Dendritic cell treated with granulocyte-macrophage colony-stimulating factor and Interleukin-4, amounts not matched to agents 40 ng/mL and 50 ng/mL, for 4 days (primary cell): Measurements from ENCODE around the gene ATP2C1.
"Not testable (repeated sequence)": the region's sequence is repeated elsewhere in the genome, so short reads cannot be mapped to it uniquely, and the experiment has no call there.

Experiments
- H3K27ac Mint-ChIP-seq: one replicate; pipeline ENCODE4 v1.8.0; 2022; ENCODE audit warnings: mild to moderate bottlenecking, mixed read lengths
- H3K27me3 Mint-ChIP-seq: one replicate; pipeline ENCODE4 v1.8.0; 2022; ENCODE audit warnings: mild to moderate bottlenecking, mixed read lengths
- H3K36me3 Mint-ChIP-seq: one replicate; pipeline ENCODE4 v1.8.0; 2022; ENCODE audit warnings: low read depth, mixed read lengths
- H3K4me1 Mint-ChIP-seq: one replicate; pipeline ENCODE4 v1.8.0; 2022; ENCODE audit warnings: low read depth, mixed read lengths
- H3K4me3 Mint-ChIP-seq: one replicate; pipeline ENCODE4 v1.8.0; 2022; ENCODE audit warnings: mild to moderate bottlenecking, moderate library complexity, mixed read lengths
- H3K9me3 Mint-ChIP-seq: one replicate; pipeline ENCODE4 v1.8.0; 2022; ENCODE audit warnings: mixed read lengths
- intact Hi-C: fragments of 100-400 bp; cut with micrococcal nuclease; formaldehyde crosslinking; loops from one replicate; pipeline ENCODE4 v1.15.0; 2022

The ATP2C1 gene, protein sequence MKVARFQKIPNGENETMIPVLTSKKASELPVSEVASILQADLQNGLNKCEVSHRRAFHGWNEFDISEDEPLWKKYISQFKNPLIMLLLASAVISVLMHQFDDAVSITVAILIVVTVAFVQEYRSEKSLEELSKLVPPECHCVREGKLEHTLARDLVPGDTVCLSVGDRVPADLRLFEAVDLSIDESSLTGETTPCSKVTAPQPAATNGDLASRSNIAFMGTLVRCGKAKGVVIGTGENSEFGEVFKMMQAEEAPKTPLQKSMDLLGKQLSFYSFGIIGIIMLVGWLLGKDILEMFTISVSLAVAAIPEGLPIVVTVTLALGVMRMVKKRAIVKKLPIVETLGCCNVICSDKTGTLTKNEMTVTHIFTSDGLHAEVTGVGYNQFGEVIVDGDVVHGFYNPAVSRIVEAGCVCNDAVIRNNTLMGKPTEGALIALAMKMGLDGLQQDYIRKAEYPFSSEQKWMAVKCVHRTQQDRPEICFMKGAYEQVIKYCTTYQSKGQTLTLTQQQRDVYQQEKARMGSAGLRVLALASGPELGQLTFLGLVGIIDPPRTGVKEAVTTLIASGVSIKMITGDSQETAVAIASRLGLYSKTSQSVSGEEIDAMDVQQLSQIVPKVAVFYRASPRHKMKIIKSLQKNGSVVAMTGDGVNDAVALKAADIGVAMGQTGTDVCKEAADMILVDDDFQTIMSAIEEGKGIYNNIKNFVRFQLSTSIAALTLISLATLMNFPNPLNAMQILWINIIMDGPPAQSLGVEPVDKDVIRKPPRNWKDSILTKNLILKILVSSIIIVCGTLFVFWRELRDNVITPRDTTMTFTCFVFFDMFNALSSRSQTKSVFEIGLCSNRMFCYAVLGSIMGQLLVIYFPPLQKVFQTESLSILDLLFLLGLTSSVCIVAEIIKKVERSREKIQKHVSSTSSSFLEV

DNA sequence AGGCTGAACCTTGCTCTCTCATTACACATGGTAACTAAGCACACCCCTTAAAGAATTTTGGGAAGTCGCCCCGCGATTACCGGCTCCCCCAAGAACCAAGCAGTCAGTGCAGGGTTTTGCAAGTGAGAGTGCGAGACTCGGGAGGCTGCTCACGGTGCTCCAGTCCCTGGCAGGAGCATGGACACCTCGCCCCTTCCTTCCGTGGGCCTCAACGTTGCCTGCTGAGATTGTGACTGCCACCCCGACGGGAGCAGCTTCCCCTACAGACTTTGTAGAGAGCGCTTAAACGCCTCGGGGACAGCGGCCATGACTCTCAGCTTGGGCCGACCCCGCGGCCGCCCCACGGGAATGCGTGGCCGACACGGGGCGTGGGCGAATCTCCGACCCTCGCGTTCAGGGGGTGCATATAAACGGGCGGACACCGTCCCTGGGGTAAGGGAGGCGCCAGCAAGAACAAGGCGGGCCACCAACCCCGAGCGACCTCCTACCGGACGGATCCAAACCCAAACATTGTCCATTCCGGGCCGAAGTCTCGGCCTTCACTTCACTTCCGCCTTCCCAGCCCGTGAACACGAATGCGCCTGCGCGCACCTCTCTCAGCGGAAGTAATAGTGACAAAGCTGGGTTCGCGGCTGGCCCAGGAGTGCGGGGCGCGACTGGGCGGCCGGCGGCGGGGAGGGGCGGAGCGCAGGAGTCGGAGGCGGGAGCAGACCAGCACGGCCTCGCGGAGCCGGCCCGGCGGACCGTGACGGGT lies at the start of gene ATP2C1:
TSS of gene ATP2C1 (plus strand) at position 709 of the 754 bp plus-strand sequence. CDS start 686 bp downstream, outside the sequence.
- Mint-ChIP-seq H3K9me3 (no peaks in the 10 kb centered on the region), H3K27ac (peak within 1 kb of the TSS; percentile 99), H3K36me3 (peaks cover 16% of the 10 kb centered on the region), H3K4me3 (peak within 1 kb of the TSS; percentile 89), H3K4me1 (peaks cover 19% of the 10 kb centered on the region), H3K27me3 (no peaks in the 10 kb centered on the region)
- intact Hi-C loops = loop anchor here (1.0 to 10.0 kb wide), 5 partner anchors 41 to 611 kb away; partner anchors contain the start of genes ASTE1, MRPL3, NEK11 and PIK3R4

DNA sequence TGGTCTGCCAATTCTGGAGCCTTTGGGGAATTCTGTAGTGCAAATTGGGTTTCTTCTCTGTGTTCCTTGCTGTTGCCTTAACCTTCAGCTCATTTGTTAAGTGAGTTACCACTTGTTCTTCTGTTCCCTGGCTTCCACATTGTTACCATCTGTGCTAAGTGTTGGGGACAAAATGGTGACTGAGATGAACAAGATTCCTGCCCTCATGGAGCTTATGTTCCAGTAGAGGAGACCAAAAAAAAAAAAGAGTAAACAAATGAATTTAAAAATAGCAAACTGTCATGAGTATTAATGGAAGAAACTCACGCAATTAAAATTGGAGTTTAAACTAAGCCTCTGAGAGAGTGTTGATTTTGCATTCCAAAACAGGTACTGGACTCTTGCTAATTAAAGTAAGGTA lies 49.4 kb upstream of the ATP2C1 start:
- Mint-ChIP-seq H3K4me3 (no peak overlapping the region), H3K9me3 (no peaks in the 10 kb centered on the region), H3K27ac (peak overlapping the region; percentile 10), H3K27me3 (no peaks in the 10 kb centered on the region), H3K4me1 (peaks cover 20% of the 10 kb centered on the region), H3K36me3 (no peaks in the 10 kb centered on the region)
- intact Hi-C loops = no loop called here

- Mint-ChIP-seq H3K9me3 (no peaks in the 10 kb centered on the region), H3K4me1 (peaks cover 23% of the 10 kb centered on the region), H3K4me3 (no peak overlapping the region), H3K27ac (no peak overlapping the region), H3K36me3 (no peaks in the 10 kb centered on the region), H3K27me3 (no peaks in the 10 kb centered on the region)
- intact Hi-C loops = no loop called here
These were observed 47.7 kb upstream of the ATP2C1 start for GRCh38 chr3:130846181-130846580.

GRCh38 chr3:130849091-130849552 lies 44.8 kb upstream of the ATP2C1 start:
- H3K27me3 Mint-ChIP-seq = no peaks in the 10 kb centered on the region
- H3K9me3 Mint-ChIP-seq = no peaks in the 10 kb centered on the region
- no peak overlapping the region for H3K4me3 Mint-ChIP-seq
- intact Hi-C loops = no loop called here
- H3K4me1 Mint-ChIP-seq = peaks cover 23% of the 10 kb centered on the region
- H3K36me3 Mint-ChIP-seq = no peaks in the 10 kb centered on the region
- H3K27ac Mint-ChIP-seq = peak overlapping the region; percentile 84

DNA sequence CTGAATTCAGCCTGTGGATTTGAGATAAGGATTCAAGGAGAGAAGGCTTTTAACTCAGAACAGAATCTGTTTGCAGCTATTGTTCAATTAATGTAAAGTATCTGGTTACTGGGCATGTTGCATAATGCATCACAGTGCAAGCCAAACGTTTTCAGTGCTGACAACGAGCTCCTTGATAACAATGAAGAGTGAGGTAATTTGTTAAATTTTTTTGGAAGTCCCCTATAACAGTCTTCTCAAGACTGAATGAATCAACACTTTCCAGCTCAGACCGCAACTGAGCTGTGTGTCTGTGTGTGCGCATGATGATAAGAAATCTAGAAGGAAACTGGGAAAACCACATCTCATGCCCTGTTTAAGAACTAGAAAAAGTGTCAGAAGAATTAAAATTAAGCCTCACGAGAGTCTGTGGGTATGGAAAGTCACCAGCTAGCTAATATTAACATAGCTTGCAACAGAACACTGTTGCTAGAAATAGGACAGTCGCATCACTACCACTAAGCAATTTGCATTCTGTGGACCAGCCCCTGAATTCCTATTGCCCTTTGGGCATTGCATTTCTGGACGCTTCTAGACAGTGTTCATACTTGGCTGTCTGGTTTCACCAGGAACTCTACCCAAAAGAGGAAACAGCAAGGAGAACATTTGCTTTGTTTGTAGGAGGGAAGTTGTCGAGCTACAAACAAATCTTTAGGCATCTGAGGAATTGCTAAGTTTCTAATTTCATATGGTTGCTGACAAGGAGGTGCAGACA lies 43.7 kb upstream of the ATP2C1 start:
- intact Hi-C loops = loop anchor here (5.0 kb wide), 1 partner anchor 42 kb away; the partner anchor contains the start of gene ATP2C1
- Mint-ChIP-seq H3K4me1 (peaks cover 23% of the 10 kb centered on the region), H3K9me3 (no peaks in the 10 kb centered on the region), H3K36me3 (no peaks in the 10 kb centered on the region), H3K4me3 (peak overlapping the region; percentile 66), H3K27me3 (no peaks in the 10 kb centered on the region), H3K27ac (peak overlapping the region; percentile 84)

GRCh38 chr3:130850843-130851242 lies 43.0 kb upstream of the ATP2C1 start:
- Mint-ChIP-seq H3K9me3 (no peaks in the 10 kb centered on the region), H3K27ac (peak overlapping the region; percentile 84), H3K36me3 (no peaks in the 10 kb centered on the region), H3K4me1 (peaks cover 23% of the 10 kb centered on the region), H3K27me3 (no peaks in the 10 kb centered on the region), H3K4me3 (peak overlapping the region; percentile 66)
- intact Hi-C loops = loop anchor here (5.0 kb wide), 1 partner anchor 41 kb away; the partner anchor contains the start of gene ATP2C1

DNA sequence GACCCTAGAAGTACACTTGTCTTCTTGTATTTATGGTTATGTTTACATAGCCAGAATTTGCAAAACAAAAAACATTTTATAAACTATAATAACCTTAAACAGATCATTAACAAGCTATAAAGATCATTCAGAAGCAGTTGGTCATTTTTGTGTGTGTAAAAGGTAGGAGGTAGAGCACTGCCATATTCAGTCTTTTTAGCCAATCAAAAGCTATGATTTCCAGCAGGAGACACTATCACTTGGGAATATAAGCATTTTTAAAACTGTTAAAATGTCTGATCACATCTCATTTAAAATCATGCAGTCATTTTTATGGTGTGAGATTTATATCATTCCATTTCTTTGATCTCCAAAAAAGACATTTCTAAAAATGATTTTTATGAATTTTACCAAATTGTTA lies 42.6 kb upstream of the ATP2C1 start:
- Mint-ChIP-seq H3K36me3 (no peaks in the 10 kb centered on the region), H3K27me3 (no peaks in the 10 kb centered on the region), H3K4me1 (peaks cover 23% of the 10 kb centered on the region), H3K9me3 (no peaks in the 10 kb centered on the region), H3K27ac (peak overlapping the region; percentile 84), H3K4me3 (peak overlapping the region; percentile 66)
- intact Hi-C loops = loop anchor here (5.0 kb wide), 1 partner anchor 41 kb away; the partner anchor contains the start of gene ATP2C1

GRCh38 chr3:130853581-130853980 lies 40.3 kb upstream of the ATP2C1 start:
- Mint-ChIP-seq H3K27me3 (no peaks in the 10 kb centered on the region), H3K9me3 (no peaks in the 10 kb centered on the region), H3K4me3 (no peak overlapping the region), H3K4me1 (peaks cover 38% of the 10 kb centered on the region), H3K27ac (no peak overlapping the region), H3K36me3 (no peaks in the 10 kb centered on the region)
- intact Hi-C loops = loop anchor here (5.0 kb wide), 1 partner anchor 39 kb away; the partner anchor contains the start of gene ATP2C1

GRCh38 chr3:130854208-130854864 lies 39.5 kb upstream of the ATP2C1 start:
- intact Hi-C loops = loop anchor here (5.0 kb wide), 1 partner anchor 38 kb away; the partner anchor contains the start of gene ATP2C1
- Mint-ChIP-seq H3K9me3 (no peaks in the 10 kb centered on the region), H3K27me3 (no peaks in the 10 kb centered on the region), H3K27ac (no peak overlapping the region), H3K36me3 (no peaks in the 10 kb centered on the region), H3K4me1 (peaks cover 33% of the 10 kb centered on the region), H3K4me3 (no peak overlapping the region)

DNA sequence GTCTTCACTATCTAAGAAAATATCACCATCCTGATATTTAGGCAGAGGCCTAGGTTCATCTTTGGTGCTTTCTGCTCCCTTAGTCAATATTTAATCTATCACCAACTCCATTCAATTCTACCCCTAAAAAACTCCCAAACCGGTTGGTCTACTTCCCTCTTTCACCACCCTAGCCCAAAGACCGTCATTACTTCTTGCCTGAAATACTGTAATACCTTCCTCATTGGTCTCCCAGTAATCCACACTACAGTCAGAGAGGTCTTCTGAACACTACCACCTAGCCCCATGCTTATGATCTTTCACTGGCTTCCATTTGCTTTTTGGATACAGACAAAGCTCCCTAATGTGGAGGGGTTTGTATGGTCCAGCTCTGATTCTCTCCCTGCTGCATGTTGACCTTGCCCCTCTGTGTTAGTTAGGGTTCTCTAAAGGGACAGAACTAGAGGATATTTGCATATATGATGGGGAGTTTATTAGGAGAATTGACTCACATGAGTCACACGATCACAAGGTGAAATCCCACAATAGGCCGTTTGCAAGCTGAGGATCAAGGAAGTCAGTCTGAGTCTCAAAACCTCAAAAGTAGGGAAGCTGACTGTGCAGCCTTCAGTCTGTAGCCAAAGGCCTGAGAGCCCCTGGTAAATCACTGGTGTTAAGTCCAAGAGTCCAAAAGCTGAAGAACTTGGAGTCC lies 36.4 kb upstream of the ATP2C1 start:
- no peaks in the 10 kb centered on the region for H3K27me3 Mint-ChIP-seq
- H3K4me1 Mint-ChIP-seq = peaks cover 19% of the 10 kb centered on the region
- H3K27ac Mint-ChIP-seq = peak overlapping the region; percentile 73
- no peaks in the 10 kb centered on the region for H3K9me3 Mint-ChIP-seq
- no peak overlapping the region for H3K4me3 Mint-ChIP-seq
- H3K36me3 Mint-ChIP-seq = no peaks in the 10 kb centered on the region
- intact Hi-C loops = no loop called here

- H3K9me3 Mint-ChIP-seq = peaks cover 23% of the 10 kb centered on the region
These were observed 31.8 kb upstream of the ATP2C1 start for GRCh38 chr3:130862130-130862529.

GRCh38 chr3:130865489-130865888 lies 28.4 kb upstream of the ATP2C1 start:
- H3K4me3 Mint-ChIP-seq = no peak overlapping the region
- peaks cover 5% of the 10 kb centered on the region for H3K4me1 Mint-ChIP-seq
- H3K9me3 Mint-ChIP-seq = peaks cover 23% of the 10 kb centered on the region
- no peaks in the 10 kb centered on the region for H3K27me3 Mint-ChIP-seq
- no peak overlapping the region for H3K27ac Mint-ChIP-seq
- intact Hi-C loops = no loop called here
- H3K36me3 Mint-ChIP-seq = no peaks in the 10 kb centered on the region

More at GRCh38 chr3:130862130-130862529, 31.8 kb upstream of the ATP2C1 start:
- H3K4me3 Mint-ChIP-seq, H3K27me3 Mint-ChIP-seq, intact Hi-C loops, H3K36me3 Mint-ChIP-seq, H3K27ac Mint-ChIP-seq: not testable (repeated sequence)
- peaks cover 17% of the 10 kb centered on the region for H3K4me1 Mint-ChIP-seq
